Measurements from ENCODE around the gene ARMCX6.
"Not testable (repeated sequence)": the region's sequence is repeated elsewhere in the genome, so short reads cannot be mapped to it uniquely, and the experiment has no call there.

ARMCX6 gene

GRCh38 chrX:101617211-101618191 is at the start of gene ARMCX6:
Gene ARMCX6, minus strand, starts transcription at chrX:101618000. Its CDS starts 1,380 bp downstream, at chrX:101616620.
- peak; percentile 36 to 61 for DNase-seq (ENCODE audit: extremely low read depth in 1 of 2, low read depth in 1 of 2)

GRCh38 chrX:101659601-101660063 is 41.8 kb upstream of the ARMCX6 start, which contains the start of gene ARMCX2:
Gene ARMCX2, minus strand, starts transcription at chrX:101659850. Its CDS starts 2,262 bp downstream, at chrX:101657588.
- DNase-seq (ENCODE audit: extremely low read depth in 1 of 2, low read depth in 1 of 2), result no peak

GRCh38 chrX:101658661-101659491 is 41.1 kb upstream of the ARMCX6 start:
- peak in 1 of 2 donors; percentile 52 for DNase-seq (ENCODE audit: extremely low read depth in 1 of 2, low read depth in 1 of 2)

GRCh38 chrX:101657495-101657894 is 39.7 kb upstream of the ARMCX6 start:
- no peak for DNase-seq (ENCODE audit: extremely low read depth in 1 of 2, low read depth in 1 of 2)

- DNase-seq (ENCODE audit: extremely low read depth in 1 of 2, low read depth in 1 of 2), result no peak
Observed at GRCh38 chrX:101656817-101657216, 39.0 kb upstream of the ARMCX6 start.

- no peak for DNase-seq (ENCODE audit: extremely low read depth in 1 of 2, low read depth in 1 of 2)
Observed at GRCh38 chrX:101655534-101655933, 37.7 kb upstream of the ARMCX6 start.

- DNase-seq (ENCODE audit: extremely low read depth in 1 of 2, low read depth in 1 of 2), result not testable (repeated sequence)
Observed at GRCh38 chrX:101647716-101648115, 29.9 kb upstream of the ARMCX6 start.

GRCh38 chrX:101642093-101642492 is 24.3 kb upstream of the ARMCX6 start:
- no peak for DNase-seq (ENCODE audit: extremely low read depth in 1 of 2, low read depth in 1 of 2)

GRCh38 chrX:101639583-101639982 is 21.8 kb upstream of the ARMCX6 start:
- DNase-seq (ENCODE audit: extremely low read depth in 1 of 2, low read depth in 1 of 2), result no peak

- no peak for DNase-seq (ENCODE audit: extremely low read depth in 1 of 2, low read depth in 1 of 2)
Observed at GRCh38 chrX:101619364-101619763, 1.6 kb upstream of the ARMCX6 start.

GRCh38 chrX:101605728-101606127 is 12.1 kb downstream of the ARMCX6 start:
- no peak for DNase-seq (ENCODE audit: extremely low read depth in 1 of 2, low read depth in 1 of 2)

GRCh38 chrX:101605146-101605545 is 12.7 kb downstream of the ARMCX6 start:
- no peak for DNase-seq (ENCODE audit: extremely low read depth in 1 of 2, low read depth in 1 of 2)

- no peak for DNase-seq (ENCODE audit: extremely low read depth in 1 of 2, low read depth in 1 of 2)
Observed at GRCh38 chrX:101602077-101602476, 15.7 kb downstream of the ARMCX6 start.

GRCh38 chrX:101599592-101599991 is 18.2 kb downstream of the ARMCX6 start:
- not testable (repeated sequence) for DNase-seq (ENCODE audit: extremely low read depth in 1 of 2, low read depth in 1 of 2)

- no peak for DNase-seq (ENCODE audit: extremely low read depth in 1 of 2, low read depth in 1 of 2)
Observed at GRCh38 chrX:101595739-101596419, 21.9 kb downstream of the ARMCX6 start.
